Ovary (tissue), 9 donors: ENCODE measurements around the gene ABCG1. TPM values are rescaled to one million over a fixed set of nuclear protein-coding genes. Genes with fewer than 3 reads are reported as not detected.

Experiments used
- DNase-seq, 5 donors: peaks; one replicate each; pipeline ENCODE4 v3.0.0-alpha.2; 2019 to 2020
- H3K27ac ChIP-seq, 2 donors: fragments of 200-600 bp; one replicate each; pipeline versions ENCODE4 v1.5.1 to v1.8.0; 2019 to 2022
- H3K27me3 ChIP-seq: fragments of 200-600 bp; one replicate; pipeline ENCODE4 v1.8.0; 2022
- H3K36me3 ChIP-seq: fragments of 200-600 bp; sonication (generic); one replicate; pipeline ENCODE4 v1.5.1; 2019
- H3K4me1 ChIP-seq: one replicate; pipeline ENCODE4 v1.8.1; 2013; ENCODE audit warnings: mild to moderate bottlenecking, moderate library complexity; ENCODE audit not compliant: insufficient read depth
- H3K4me3 ChIP-seq: fragments of 200-600 bp; sonication (generic); one replicate; pipeline ENCODE4 v1.5.1; 2017
- H3K9me3 ChIP-seq, 2 donors: fragments of 200-600 bp in 1 of 2; sonication (generic) in 1 of 2; one replicate each; pipeline versions ENCODE4 v1.5.1 to v1.8.1; 2013 to 2019; ENCODE audit warnings: mild to moderate bottlenecking in 1 of 2, moderate library complexity in 1 of 2
- EP300 ChIP-seq: sonication (generic); formaldehyde crosslinking; IDR thresholded peaks from one replicate; pipeline ENCODE4 v1.6.1; 2017; ENCODE audit warnings: antibody characterized with exemption
- POLR2A ChIP-seq: fragments of 450-650 bp; IDR thresholded peaks from one replicate; pipeline ENCODE4 v1.6.1; 2017; ENCODE audit warnings: antibody characterized with exemption, mild to moderate bottlenecking, moderate library complexity
- WGBS, 3 donors: extraction: QIAGEN DNeasy Blood & Tissue Kit in 1 of 3; methylation state at CpG; one replicate each; pipeline versions ENCODE4 v1.1.5 to v1.1.7; 2013 to 2017; 5-methylcytosine and 5-hydroxymethylcytosine counted together
- intact Hi-C, 4 donors: fragments of 100-400 bp; cut with DNase I; formaldehyde crosslinking; loops; one replicate each; pipeline versions ENCODE4 v1.11.0 to v1.15.1; 2022 to 2023
- polyA plus RNA-seq, 2 donors: library from polyadenylated mRNA; stranded (reverse); fragments of 200-250 nt in 1 of 2; fragments of 350-450 nt in 1 of 2; fragmentation: Illumina TruSeq in 1 of 2; extraction: RNeasy Lipid Tissue Mini Kit (QIAGEN cat#74804) in 1 of 2; gene quantifications; one replicate each; pipeline ENCODE4 v1.2.3, GENCODE V29; 2013 to 2014
- total RNA-seq, 7 donors: library from RNA; depleted of rRNA in 2 of 7; stranded (reverse); fragments of >200 nt in 2 of 7; fragmentation: NEBNext Ultra II Directional in 3 of 7; extraction: Animal tissue kit (Norgen Biotek cat#: 25700) in 3 of 7; gene quantifications; one replicate each; pipeline versions ENCODE4 v1.1.0 to v1.2.4, GENCODE V29; 2016 to 2023
- TF ChIP-seq, protein P1 (sequence below), 3 donors: fragments of 450-650 bp in 2 of 3; fragments of 200-600 bp in 1 of 3; IDR thresholded peaks; one replicate each; pipeline versions ENCODE4 v1.5.1 to v1.8.0; 2016 to 2022; ENCODE audit warnings: antibody characterized with exemption in 3 of 3, mild to moderate bottlenecking in 1 of 3
- donor health status: DM: no; HTN: no; CAD: no; lungs with moderate emphysema.
- donor health status: DM: no; HTN: no; CAD: no.
- donor health status: Bipolar disorder and iron deficiency.
- donor health status: DM: yes; HTN: yes; CAD: no.
- donor health status: DM: no; HTN: no; CAD: no.
- donor health status: DM: yes; HTN: yes; CAD: no.

The ABCG1 gene
- total and polyA plus RNA-seq, 9 donors = 4.3 to 14.9 (median 5.8) TPM

GRCh38 chr21:42193131-42193671 is 25.7 kb upstream of the ABCG1 start:
- WGBS, 3 donors = 75 to 88% (median 75%) methylated on average over 9 of the region's 9 CpGs
- no peaks in the 10 kb centered on the region for H3K27me3 ChIP-seq
- intact Hi-C loops = no loop called here
- no peaks in the 10 kb centered on the region for H3K9me3 ChIP-seq
- no peaks in the 10 kb centered on the region for H3K4me1 ChIP-seq
- no peaks in the 10 kb centered on the region for H3K36me3 ChIP-seq
- H3K27ac ChIP-seq = no peak overlapping the region
- no peak for DNase-seq
- TF ChIP-seq POLR2A (no peak), EP300 (no peak)
- TF ChIP-seq, protein P1, sequence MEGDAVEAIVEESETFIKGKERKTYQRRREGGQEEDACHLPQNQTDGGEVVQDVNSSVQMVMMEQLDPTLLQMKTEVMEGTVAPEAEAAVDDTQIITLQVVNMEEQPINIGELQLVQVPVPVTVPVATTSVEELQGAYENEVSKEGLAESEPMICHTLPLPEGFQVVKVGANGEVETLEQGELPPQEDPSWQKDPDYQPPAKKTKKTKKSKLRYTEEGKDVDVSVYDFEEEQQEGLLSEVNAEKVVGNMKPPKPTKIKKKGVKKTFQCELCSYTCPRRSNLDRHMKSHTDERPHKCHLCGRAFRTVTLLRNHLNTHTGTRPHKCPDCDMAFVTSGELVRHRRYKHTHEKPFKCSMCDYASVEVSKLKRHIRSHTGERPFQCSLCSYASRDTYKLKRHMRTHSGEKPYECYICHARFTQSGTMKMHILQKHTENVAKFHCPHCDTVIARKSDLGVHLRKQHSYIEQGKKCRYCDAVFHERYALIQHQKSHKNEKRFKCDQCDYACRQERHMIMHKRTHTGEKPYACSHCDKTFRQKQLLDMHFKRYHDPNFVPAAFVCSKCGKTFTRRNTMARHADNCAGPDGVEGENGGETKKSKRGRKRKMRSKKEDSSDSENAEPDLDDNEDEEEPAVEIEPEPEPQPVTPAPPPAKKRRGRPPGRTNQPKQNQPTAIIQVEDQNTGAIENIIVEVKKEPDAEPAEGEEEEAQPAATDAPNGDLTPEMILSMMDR (IDR thresholded peaks at IDR 0.05) = no peak
- H3K4me3 ChIP-seq = no peak overlapping the region

DNA sequence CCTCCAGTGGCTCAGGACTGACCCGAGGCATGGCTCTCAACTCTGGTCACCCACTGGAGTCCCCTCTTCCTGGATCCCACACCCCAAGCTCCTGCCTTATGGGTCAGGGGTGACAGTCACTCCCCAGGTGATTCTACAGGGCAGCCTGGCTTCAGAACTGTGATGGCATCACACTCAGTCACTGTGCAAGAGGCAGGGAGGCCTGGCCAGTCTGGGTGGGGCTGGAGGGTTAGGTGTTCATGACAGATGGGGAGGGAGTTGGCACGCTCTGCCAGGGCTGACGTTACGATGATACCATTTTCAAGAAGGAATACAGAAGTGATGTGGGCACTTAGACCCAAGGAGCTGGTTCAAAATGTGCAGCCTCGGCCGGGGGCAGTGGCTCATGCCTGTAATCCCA is 25.2 kb upstream of the ABCG1 start:
- H3K27me3 ChIP-seq = no peaks in the 10 kb centered on the region
- H3K9me3 ChIP-seq = no peaks in the 10 kb centered on the region
- no peak overlapping the region for H3K4me3 ChIP-seq
- no peaks in the 10 kb centered on the region for H3K4me1 ChIP-seq
- intact Hi-C loops = no loop called here
- H3K36me3 ChIP-seq = no peaks in the 10 kb centered on the region
- TF ChIP-seq, protein P1 (IDR thresholded peaks at IDR 0.05) = no peak
- no peak for TF ChIP-seq EP300
- no peak for TF ChIP-seq POLR2A
- 79 to 86% (median 83%) methylated on average over 6 of the region's 6 CpGs for WGBS, 3 donors
- no peak overlapping the region for H3K27ac ChIP-seq
- no peak for DNase-seq

DNA sequence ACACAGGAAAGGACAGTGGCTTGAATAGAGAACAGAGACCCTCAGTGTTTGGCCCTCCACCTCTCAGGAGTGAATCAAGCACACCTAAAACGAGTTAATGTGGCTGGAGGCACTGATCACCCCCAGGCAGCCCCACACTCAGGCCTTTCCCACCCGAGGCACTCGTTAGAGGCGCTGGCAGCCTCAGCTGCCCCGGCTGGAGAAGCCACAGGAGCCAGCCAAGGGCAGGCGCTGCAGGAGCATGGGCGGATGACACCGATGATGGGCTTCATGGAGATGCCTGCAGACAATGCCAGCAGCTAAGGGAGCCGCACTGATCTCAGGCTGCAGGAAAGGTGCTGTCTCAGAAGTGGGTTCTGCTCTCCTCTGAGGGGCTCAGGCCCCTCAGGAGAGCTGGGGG is 24.1 kb upstream of the ABCG1 start:
- Histone ChIP-seq H3K36me3 (no peaks in the 10 kb centered on the region), H3K27ac (no peak overlapping the region), H3K27me3 (no peaks in the 10 kb centered on the region), H3K9me3 (no peaks in the 10 kb centered on the region), H3K4me3 (no peak overlapping the region), H3K4me1 (peaks cover 3% of the 10 kb centered on the region)
- intact Hi-C loops = no loop called here
- 63 to 72% (median 70%) methylated on average over 9 of the region's 9 CpGs for WGBS, 3 donors
- TF ChIP-seq, protein P1 (IDR thresholded peaks at IDR 0.05) = no peak
- TF ChIP-seq EP300 (no peak), POLR2A (no peak)
- DNase-seq = no peak

GRCh38 chr21:42195378-42196031 is 23.4 kb upstream of the ABCG1 start:
- Histone ChIP-seq H3K4me3 (no peak overlapping the region), H3K4me1 (peaks cover 5% of the 10 kb centered on the region), H3K36me3 (no peaks in the 10 kb centered on the region), H3K9me3 (no peaks in the 10 kb centered on the region), H3K27me3 (no peaks in the 10 kb centered on the region), H3K27ac (no peak overlapping the region)
- TF ChIP-seq, protein P1 (IDR thresholded peaks at IDR 0.05) = no peak
- no peak for TF ChIP-seq EP300
- no peak for TF ChIP-seq POLR2A
- DNase-seq = no peak
- 61% methylated on average over 6 of the region's 6 CpGs for WGBS, 3 donors
- intact Hi-C loops = no loop called here
